Peyer's patch (tissue), 4 donors: ENCODE data around the gene FTCDNL1. TPM values are rescaled to one million over a fixed set of nuclear protein-coding genes. Genes with fewer than 3 reads are reported as not detected.

ENCODE experiments used
- DNase-seq, 3 donors: peaks; one replicate each; pipeline ENCODE4 v3.0.0-alpha.2; 2017 to 2019
- H3K27ac ChIP-seq, 4 donors: fragments of 200-600 bp; sonication (generic); one replicate each; pipeline ENCODE4 v1.5.1; 2016 to 2019
- H3K27me3 ChIP-seq, 2 donors: fragments of 200-600 bp; sonication (generic); one replicate each; pipeline ENCODE4 v1.5.1; 2019
- H3K36me3 ChIP-seq, 3 donors: fragments of 200-600 bp; sonication (generic); one replicate each; pipeline ENCODE4 v1.5.1; 2016 to 2019
- H3K4me1 ChIP-seq, 4 donors: fragments of 200-600 bp; sonication (generic); one replicate each; pipeline ENCODE4 v1.5.1; 2016 to 2019
- H3K4me3 ChIP-seq, 4 donors: fragments of 200-600 bp; sonication (generic); 1 replicate in 3 of 4; 2 replicates in 1 of 4; pipeline ENCODE4 v1.5.1; 2016 to 2019; ENCODE audit warnings: mild to moderate bottlenecking in 1 of 4
- H3K9me3 ChIP-seq, 4 donors: fragments of 200-600 bp; sonication (generic); one replicate each; pipeline ENCODE4 v1.5.1; 2016 to 2019; ENCODE audit warnings: mild to moderate bottlenecking in 1 of 4
- CTCF ChIP-seq, 6 experiments: fragments of 450-650 bp in 4 of 6; fragments of 200-600 bp in 2 of 6; sonication (generic) in 1 of 6; IDR thresholded peaks; one replicate each; pipeline ENCODE4 v1.5.1; 2017 to 2019; ENCODE audit warnings: antibody characterized with exemption in 6 of 6, mild to moderate bottlenecking in 3 of 6, moderate library complexity in 1 of 6
- POLR2A ChIP-seq, 2 donors: fragments of 450-650 bp; IDR thresholded peaks; one replicate each; pipeline ENCODE4 v1.5.1; 2017; ENCODE audit warnings: antibody characterized with exemption in 2 of 2, mild to moderate bottlenecking in 2 of 2, moderate library complexity in 2 of 2
- total RNA-seq, 4 donors: library from RNA; depleted of rRNA; stranded (reverse); fragments of >200 nt; gene quantifications; one replicate each; pipeline ENCODE4 v1.1.0, GENCODE V29; 2016

The FTCDNL1 gene
- total RNA-seq, result 1 to 10 TPM in 3 of 4 donors, not detected in 1; 1.4 to 1.9 (median 1.7) TPM

- Histone ChIP-seq H3K27ac (peak within 1 kb of the TSS; percentile 35 to 73 (median 53)), H3K4me3 (peak within 1 kb of the TSS; percentile 60 to 77 (median 74)), H3K36me3 (no peaks in the 10 kb centered on the region), H3K4me1 (peaks cover 0 to 7% (median 0%) of the 10 kb centered on the region in 4 donors), H3K27me3 (no peaks in the 10 kb centered on the region), H3K9me3 (no peaks in the 10 kb centered on the region)
- TF ChIP-seq CTCF (IDR thresholded peaks at IDR 0.05) (peak in 5 of 6 experiments; percentile 10 to 59 (median 50)), POLR2A (IDR thresholded peaks at IDR 0.05) (peak in 1 of 2 donors; percentile 66)
- DNase-seq, result peak; percentile 47 to 84 (median 81)
Observed at GRCh38 chr2:199850718-199851500, at the start of gene FTCDNL1. TSS of gene FTCDNL1 (minus strand) at chr2:199851192. CDS start at chr2:199848962, 2,230 bp downstream.

- no peaks in the 10 kb centered on the region for H3K9me3 ChIP-seq
- DNase-seq, result no peak
- H3K4me1 ChIP-seq, result no peaks in the 10 kb centered on the region
- H3K27me3 ChIP-seq, result no peaks in the 10 kb centered on the region
- H3K4me3 ChIP-seq, result no peak overlapping the region
- H3K27ac ChIP-seq, result no peak overlapping the region
- no peaks in the 10 kb centered on the region for H3K36me3 ChIP-seq
- TF ChIP-seq CTCF (IDR thresholded peaks at IDR 0.05) (no peak), POLR2A (IDR thresholded peaks at IDR 0.05) (no peak)
Observed at GRCh38 chr2:199896617-199897016, 45.6 kb upstream of the FTCDNL1 start.

GRCh38 chr2:199895406-199895805 is 44.4 kb upstream of the FTCDNL1 start:
- Histone ChIP-seq H3K4me1 (no peaks in the 10 kb centered on the region), H3K36me3 (no peaks in the 10 kb centered on the region), H3K27me3 (no peaks in the 10 kb centered on the region), H3K27ac (no peak overlapping the region), H3K4me3 (no peak overlapping the region), H3K9me3 (no peaks in the 10 kb centered on the region)
- DNase-seq, result no peak
- TF ChIP-seq POLR2A (IDR thresholded peaks at IDR 0.05) (no peak), CTCF (IDR thresholded peaks at IDR 0.05) (no peak)

GRCh38 chr2:199883474-199884212 is 32.7 kb upstream of the FTCDNL1 start:
- Histone ChIP-seq H3K9me3 (no peaks in the 10 kb centered on the region), H3K36me3 (no peaks in the 10 kb centered on the region), H3K27ac (no peak overlapping the region), H3K4me1 (no peaks in the 10 kb centered on the region), H3K4me3 (no peak overlapping the region), H3K27me3 (no peaks in the 10 kb centered on the region)
- DNase-seq, result no peak
- TF ChIP-seq CTCF (IDR thresholded peaks at IDR 0.05) (no peak), POLR2A (IDR thresholded peaks at IDR 0.05) (no peak)

GRCh38 chr2:199882667-199883066 is 31.7 kb upstream of the FTCDNL1 start:
- Histone ChIP-seq H3K27ac (no peak overlapping the region), H3K9me3 (no peaks in the 10 kb centered on the region), H3K36me3 (no peaks in the 10 kb centered on the region), H3K4me3 (no peak overlapping the region), H3K4me1 (no peaks in the 10 kb centered on the region), H3K27me3 (no peaks in the 10 kb centered on the region)
- DNase-seq, result no peak
- TF ChIP-seq CTCF (IDR thresholded peaks at IDR 0.05), result no peak
- TF ChIP-seq POLR2A (IDR thresholded peaks at IDR 0.05), result no peak
